Ovary (tissue), 3 donors: ENCODE data around the gene KANSL1L.

Experiments used
- EP300 ChIP-seq: sonication (generic); formaldehyde crosslinking; IDR thresholded peaks from one replicate; pipeline ENCODE4 v1.6.1; 2017; ENCODE audit warnings: antibody characterized with exemption
- POLR2A ChIP-seq: fragments of 450-650 bp; IDR thresholded peaks from one replicate; pipeline ENCODE4 v1.6.1; 2017; ENCODE audit warnings: antibody characterized with exemption, mild to moderate bottlenecking, moderate library complexity
- TF ChIP-seq, protein P1 (sequence below), 3 donors: fragments of 450-650 bp in 2 of 3; fragments of 200-600 bp in 1 of 3; IDR thresholded peaks; one replicate each; pipeline versions ENCODE4 v1.5.1 to v1.8.0; 2016 to 2022; ENCODE audit warnings: antibody characterized with exemption in 3 of 3, mild to moderate bottlenecking in 1 of 3
- donor health status: DM: no; HTN: no; CAD: no.

DNA sequence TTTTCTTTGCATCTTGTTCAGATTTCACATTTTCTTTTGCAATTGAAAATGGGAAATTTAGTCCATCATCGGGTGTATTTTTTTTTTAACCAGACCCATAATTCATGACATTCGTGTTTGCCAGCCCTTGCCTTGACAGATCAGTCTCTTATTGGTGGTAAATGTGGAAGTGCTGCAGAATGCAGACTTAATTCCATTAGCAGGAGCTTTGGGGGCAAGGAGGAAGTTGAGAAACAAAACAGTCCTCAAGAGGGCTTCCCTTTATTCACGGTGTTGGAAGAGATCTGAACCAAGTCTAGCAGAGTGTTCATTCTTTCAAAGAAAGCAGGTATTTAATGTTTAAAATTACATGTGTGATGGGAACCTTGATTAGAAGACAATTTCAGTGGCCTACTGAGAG is 185.3 kb downstream of the KANSL1L start:
- TF ChIP-seq, protein P1, sequence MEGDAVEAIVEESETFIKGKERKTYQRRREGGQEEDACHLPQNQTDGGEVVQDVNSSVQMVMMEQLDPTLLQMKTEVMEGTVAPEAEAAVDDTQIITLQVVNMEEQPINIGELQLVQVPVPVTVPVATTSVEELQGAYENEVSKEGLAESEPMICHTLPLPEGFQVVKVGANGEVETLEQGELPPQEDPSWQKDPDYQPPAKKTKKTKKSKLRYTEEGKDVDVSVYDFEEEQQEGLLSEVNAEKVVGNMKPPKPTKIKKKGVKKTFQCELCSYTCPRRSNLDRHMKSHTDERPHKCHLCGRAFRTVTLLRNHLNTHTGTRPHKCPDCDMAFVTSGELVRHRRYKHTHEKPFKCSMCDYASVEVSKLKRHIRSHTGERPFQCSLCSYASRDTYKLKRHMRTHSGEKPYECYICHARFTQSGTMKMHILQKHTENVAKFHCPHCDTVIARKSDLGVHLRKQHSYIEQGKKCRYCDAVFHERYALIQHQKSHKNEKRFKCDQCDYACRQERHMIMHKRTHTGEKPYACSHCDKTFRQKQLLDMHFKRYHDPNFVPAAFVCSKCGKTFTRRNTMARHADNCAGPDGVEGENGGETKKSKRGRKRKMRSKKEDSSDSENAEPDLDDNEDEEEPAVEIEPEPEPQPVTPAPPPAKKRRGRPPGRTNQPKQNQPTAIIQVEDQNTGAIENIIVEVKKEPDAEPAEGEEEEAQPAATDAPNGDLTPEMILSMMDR (IDR thresholded peaks at IDR 0.05), result no peak
- no peak for TF ChIP-seq POLR2A
- TF ChIP-seq EP300, result no peak
